IPS-15b (cell line): ENCODE results near the gene CSNK2A2.

Experiments used
- H3K27me3 ChIP-seq: one replicate; pipeline ENCODE4 v1.6.1; 2013; ENCODE audit warnings: low read length; ENCODE audit not compliant: control insufficient read depth, insufficient read depth
- H3K36me3 ChIP-seq: one replicate; pipeline ENCODE4 v1.6.1; 2013; ENCODE audit warnings: low read length; ENCODE audit not compliant: control insufficient read depth, insufficient read depth
- H3K4me1 ChIP-seq: one replicate; pipeline ENCODE4 v1.6.1; 2013; ENCODE audit warnings: mild to moderate bottlenecking, low read length; ENCODE audit not compliant: control insufficient read depth, insufficient read depth
- H3K4me3 ChIP-seq: one replicate; pipeline ENCODE4 v1.5.1; 2013; ENCODE audit warnings: low read depth, low read length
- H3K9ac ChIP-seq: one replicate; pipeline ENCODE4 v1.6.1; 2013; ENCODE audit warnings: low read depth, mild to moderate bottlenecking, low read length
- H3K9me3 ChIP-seq: one replicate; pipeline ENCODE4 v1.6.1; 2013; ENCODE audit warnings: mild to moderate bottlenecking, low read length; ENCODE audit not compliant: control insufficient read depth, insufficient read depth

CSNK2A2 gene

DNA sequence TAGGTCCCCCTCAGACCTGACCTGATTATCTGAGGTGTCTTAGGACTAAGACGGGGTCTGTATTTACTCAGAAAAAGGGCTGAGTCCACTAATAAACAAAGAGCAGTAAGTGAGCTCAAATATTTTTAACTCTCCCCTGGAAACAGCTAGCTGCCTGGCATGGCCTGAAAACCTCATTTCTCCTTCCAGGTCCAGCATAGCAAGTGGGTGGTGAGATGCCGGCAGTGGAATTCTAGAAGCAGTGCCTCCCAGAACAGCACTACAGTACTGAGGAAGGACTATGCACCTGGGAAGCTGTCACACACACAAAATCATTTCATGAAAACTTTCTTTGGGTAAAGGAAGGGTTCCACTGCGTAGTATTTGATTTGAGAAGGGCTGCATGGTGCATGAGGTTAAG, 39.2 kb downstream of the CSNK2A2 start:
- H3K4me3 ChIP-seq = no peak overlapping the region
- H3K27me3 ChIP-seq = no peaks in the 10 kb centered on the region
- H3K9ac ChIP-seq = no peak overlapping the region
- H3K4me1 ChIP-seq = no peaks in the 10 kb centered on the region
- H3K36me3 ChIP-seq = peaks cover 26% of the 10 kb centered on the region
- H3K9me3 ChIP-seq = no peaks in the 10 kb centered on the region

DNA sequence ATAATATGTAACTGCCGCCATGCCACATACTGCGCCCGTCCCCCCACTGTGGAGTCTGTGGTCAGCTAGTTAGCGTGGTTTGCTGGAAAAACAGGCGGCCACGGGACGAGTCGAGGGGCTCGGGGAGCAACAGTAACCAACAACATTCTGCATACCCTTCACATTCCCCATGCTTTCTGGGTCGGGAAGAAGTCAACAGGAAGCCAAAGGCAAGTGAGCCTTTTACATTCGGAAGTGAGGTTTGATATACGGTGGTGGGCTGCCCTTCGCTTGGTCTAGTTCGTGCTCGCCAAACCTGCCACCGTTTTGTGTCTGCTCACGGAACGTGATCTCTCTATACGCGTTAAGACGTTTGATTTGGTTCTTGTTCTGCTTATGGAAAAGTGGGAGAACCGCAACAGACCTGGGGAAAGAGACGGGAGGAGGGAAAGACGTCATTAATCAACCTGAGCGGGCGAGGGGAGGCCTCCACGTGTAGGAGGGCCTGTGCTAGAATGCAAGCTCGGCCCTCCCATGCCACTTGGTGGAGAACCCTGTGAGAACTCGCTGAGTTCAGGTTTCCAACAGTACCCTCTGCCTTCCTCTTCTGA, 39.9 kb downstream of the CSNK2A2 start:
- peaks cover 20% of the 10 kb centered on the region for H3K36me3 ChIP-seq
- H3K27me3 ChIP-seq = no peaks in the 10 kb centered on the region
- H3K4me1 ChIP-seq = no peaks in the 10 kb centered on the region
- H3K9ac ChIP-seq = no peak overlapping the region
- H3K4me3 ChIP-seq = no peak overlapping the region
- no peaks in the 10 kb centered on the region for H3K9me3 ChIP-seq

DNA sequence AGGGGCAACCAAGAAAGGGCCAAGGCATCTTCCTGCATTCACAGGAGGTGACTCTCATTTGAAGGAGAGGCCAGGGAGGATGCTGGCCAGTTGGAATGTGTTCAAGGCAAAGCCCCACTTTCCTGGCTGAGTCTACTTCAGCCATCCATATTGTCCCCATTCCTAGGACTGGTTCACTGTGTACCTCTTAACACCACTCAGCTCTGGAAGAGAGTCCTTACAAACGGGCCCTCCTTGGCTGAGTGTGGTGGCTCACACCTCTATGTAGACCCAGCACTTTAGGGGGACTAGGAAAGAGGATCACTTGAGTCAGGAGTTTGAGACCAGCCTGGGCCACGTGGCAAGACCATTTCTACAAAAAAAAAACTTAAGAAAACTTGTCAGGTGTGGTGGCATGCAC, 40.7 kb downstream of the CSNK2A2 start:
- peaks cover 12% of the 10 kb centered on the region for H3K36me3 ChIP-seq
- H3K9ac ChIP-seq = no peak overlapping the region
- H3K27me3 ChIP-seq = no peaks in the 10 kb centered on the region

DNA sequence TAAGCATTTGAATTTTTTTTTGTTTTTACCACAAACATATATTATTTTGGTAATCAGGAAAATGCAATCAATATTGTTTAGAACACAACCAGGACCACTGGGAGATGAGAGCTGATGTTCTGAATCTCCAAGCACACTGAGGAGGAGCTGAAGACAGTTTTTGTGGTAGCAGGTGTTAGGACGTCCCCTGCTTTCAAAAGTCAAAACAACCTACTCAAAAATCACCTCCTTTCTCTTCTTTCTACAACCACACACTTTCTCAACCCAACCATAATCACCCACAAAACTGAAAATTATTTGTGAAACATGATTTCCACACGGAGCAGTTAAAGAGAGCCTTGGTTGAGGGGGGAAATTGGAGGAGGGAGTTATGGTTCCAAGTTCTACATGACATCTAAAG, 42.1 kb downstream of the CSNK2A2 start:
- peaks cover 3% of the 10 kb centered on the region for H3K36me3 ChIP-seq
- H3K4me3 ChIP-seq = no peak overlapping the region
- H3K27me3 ChIP-seq = no peaks in the 10 kb centered on the region
- no peak overlapping the region for H3K9ac ChIP-seq
- no peaks in the 10 kb centered on the region for H3K4me1 ChIP-seq
- H3K9me3 ChIP-seq = no peaks in the 10 kb centered on the region

More for the DNA sequence above, 40.7 kb downstream of the CSNK2A2 start:
- Histone ChIP-seq H3K4me3 (no peak overlapping the region), H3K9me3 (no peaks in the 10 kb centered on the region), H3K4me1 (no peaks in the 10 kb centered on the region)

DNA sequence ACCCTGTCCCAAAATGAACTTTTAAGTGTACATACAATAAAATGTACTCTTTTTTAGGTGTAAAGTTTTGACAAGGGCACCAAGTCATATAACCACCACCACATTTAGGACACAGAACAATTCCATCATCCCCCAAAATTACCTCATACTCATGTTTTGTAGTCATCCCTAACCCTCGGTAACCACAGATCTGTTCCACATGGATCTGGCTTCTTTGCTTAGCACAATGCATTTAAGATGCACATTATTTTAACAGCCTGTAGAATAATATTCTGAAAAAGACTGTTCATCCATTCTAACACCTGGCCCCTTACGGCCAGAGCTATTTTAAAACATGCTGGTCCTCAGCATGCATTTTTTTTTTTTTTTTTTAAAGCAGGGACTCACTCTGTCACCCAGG, 43.6 kb downstream of the CSNK2A2 start:
- no peaks in the 10 kb centered on the region for H3K9me3 ChIP-seq
- H3K27me3 ChIP-seq = no peaks in the 10 kb centered on the region
- no peak overlapping the region for H3K4me3 ChIP-seq
- no peaks in the 10 kb centered on the region for H3K36me3 ChIP-seq
- no peaks in the 10 kb centered on the region for H3K4me1 ChIP-seq
- H3K9ac ChIP-seq = no peak overlapping the region

DNA sequence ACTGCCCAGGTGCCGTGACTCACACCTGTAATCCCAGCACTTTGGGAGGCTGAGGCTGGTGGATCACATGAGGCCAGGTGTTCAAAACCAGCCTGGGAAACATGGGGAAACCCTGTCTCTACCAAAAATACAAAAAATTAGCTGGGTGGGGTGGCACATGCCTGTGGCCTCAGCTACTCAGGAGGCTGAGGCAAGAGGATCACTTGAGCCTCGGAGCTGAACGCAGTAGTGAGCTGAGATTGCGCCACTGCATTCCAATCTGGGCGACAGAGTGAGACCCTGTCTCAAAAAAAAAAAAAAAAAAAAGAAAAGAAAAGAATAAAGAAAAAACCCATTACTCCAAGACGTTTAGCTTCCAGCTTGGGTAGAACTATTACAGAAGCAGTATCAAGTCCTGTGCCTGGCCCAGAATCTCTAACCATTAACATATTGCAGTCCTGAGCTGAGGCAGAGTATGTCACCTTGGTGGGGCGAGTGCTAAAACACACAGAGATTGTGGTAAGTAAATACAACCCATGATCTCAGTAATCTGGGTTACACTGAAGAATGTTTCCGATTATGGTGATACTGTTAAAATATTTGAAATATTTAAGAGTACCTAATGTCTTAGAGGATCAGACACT, 45.5 kb downstream of the CSNK2A2 start:
- Histone ChIP-seq H3K27me3 (no peaks in the 10 kb centered on the region), H3K9me3 (no peaks in the 10 kb centered on the region), H3K4me1 (no peaks in the 10 kb centered on the region)

DNA sequence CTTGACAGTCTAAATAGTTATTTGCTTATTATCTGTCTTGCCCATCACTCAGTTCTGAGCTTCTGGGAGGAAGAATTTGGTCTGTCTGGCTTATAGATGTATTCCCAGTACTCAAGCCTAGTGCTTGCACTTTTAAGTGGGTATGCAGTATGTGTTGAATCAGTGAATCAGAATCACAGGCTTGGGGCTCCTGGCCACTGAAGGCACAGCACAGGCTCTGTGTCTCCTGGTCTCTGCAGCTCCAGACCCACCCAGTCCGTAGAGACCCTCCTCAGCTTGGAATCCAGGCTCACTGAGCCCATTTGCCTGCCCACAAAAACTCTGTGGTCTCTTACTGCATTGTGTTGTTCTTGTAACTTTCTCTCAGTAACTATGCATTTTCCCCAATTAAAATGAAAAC, 49.4 kb downstream of the CSNK2A2 start:
- Histone ChIP-seq H3K36me3 (no peaks in the 10 kb centered on the region), H3K4me1 (no peaks in the 10 kb centered on the region), H3K27me3 (no peaks in the 10 kb centered on the region), H3K4me3 (no peak overlapping the region), H3K9ac (no peak overlapping the region), H3K9me3 (no peaks in the 10 kb centered on the region)

More for the DNA sequence above, 45.5 kb downstream of the CSNK2A2 start:
- Histone ChIP-seq H3K9ac (no peak overlapping the region), H3K4me3 (no peak overlapping the region), H3K36me3 (no peaks in the 10 kb centered on the region)

DNA sequence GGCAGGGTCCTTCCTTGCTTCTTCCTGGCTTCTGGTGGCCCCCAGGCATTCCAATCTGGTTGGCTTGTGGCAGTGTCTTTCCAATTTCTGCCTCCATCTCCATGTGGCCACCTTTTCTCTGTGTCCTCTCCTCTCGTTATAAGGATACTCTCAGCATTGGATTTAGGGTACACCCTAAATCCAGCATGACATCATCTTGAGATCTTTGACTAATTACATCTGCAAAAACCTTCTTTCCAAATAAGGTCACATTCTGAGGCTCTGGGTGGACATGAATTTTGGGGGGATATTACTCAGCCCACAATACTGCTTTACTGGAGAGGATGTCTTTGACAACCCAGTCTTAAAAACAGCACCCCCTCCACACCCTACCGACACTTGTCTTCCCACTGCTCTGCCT, 49.8 kb downstream of the CSNK2A2 start:
- Histone ChIP-seq H3K9me3 (no peaks in the 10 kb centered on the region), H3K9ac (no peak overlapping the region), H3K4me3 (no peak overlapping the region), H3K36me3 (no peaks in the 10 kb centered on the region), H3K4me1 (no peaks in the 10 kb centered on the region), H3K27me3 (no peaks in the 10 kb centered on the region)

DNA sequence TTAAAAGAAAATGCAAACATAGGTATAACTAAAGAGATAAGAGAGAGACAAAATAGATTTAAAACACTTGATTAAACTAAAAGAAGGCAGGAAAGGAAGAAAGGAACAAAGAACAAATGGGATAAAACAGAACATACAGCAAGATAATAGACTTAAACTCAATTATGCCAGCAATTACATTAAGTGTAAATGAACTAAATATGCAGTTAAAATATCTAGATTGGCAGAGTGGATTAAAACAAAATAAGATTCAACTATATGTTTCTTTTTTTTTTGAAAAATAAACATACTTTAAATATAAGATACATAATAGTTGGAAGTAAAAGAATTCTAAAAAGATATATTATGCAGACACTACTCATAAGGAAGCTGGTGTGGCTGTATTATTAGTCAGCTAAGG, 59.1 kb downstream of the CSNK2A2 start:
- Histone ChIP-seq H3K27me3 (no peaks in the 10 kb centered on the region), H3K36me3 (no peaks in the 10 kb centered on the region), H3K4me3 (no peak overlapping the region), H3K9ac (no peak overlapping the region), H3K4me1 (no peaks in the 10 kb centered on the region), H3K9me3 (no peaks in the 10 kb centered on the region)

DNA sequence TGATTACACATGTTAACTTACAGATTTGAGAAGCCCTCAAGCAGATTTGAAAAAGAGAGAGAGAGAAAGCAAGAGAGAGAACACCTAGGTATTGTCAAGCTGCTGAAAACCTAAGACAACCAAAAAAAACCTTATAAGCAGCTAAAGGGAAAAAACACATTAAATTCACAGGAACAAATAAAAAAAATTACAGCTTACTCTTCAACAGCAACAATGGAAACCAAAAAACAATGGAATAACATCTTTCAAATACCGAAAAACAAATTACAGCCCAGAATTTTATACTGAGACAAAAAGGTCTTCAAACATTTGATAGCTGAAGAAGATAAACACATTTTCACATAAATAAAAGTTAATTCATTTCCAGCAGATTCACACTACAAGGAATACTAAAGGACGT, 60.3 kb downstream of the CSNK2A2 start:
- H3K9ac ChIP-seq = no peak overlapping the region
- H3K4me1 ChIP-seq = no peaks in the 10 kb centered on the region
- no peak overlapping the region for H3K4me3 ChIP-seq
- no peaks in the 10 kb centered on the region for H3K36me3 ChIP-seq
- no peaks in the 10 kb centered on the region for H3K27me3 ChIP-seq
- no peaks in the 10 kb centered on the region for H3K9me3 ChIP-seq

DNA sequence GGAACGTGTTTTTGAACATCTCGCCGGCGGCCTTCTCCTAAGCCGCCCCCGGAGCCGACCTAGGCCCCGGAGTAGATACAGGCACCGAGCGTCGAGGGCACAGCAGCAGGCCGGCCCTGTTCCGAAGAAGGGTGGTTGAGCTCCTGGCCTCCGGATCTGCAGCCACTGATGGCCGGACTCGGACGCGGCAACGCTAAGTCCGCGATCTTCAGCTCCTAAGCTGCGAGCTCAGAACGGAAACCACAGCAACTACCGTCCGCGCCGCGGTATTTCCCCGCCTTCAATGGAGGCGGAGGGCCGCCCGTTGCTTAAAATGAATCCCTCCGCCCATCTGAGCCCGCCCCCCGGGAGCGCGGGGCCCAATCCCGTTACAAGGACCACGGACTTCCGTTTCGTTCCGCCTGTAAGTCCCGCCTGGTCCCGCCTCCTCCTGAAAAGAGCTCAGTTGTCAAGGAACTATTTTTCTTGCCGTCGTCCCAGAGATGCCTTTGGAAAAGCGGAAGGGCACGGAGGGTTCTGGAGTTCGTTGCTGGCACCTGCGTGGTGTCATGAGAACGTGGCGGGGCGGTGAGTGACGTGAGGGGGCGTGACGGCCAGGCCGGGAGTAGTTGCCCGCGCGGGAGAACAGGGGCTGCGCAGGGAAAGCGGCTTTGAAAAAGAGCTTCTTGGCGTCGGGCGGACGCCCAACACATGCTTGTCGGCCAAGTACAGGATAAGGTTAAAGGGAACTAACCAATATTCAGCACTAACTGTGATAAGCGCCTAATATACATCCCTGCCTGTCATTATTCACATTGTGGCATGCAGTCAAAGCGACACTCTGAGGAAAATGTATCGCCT, 68.6 kb downstream of the CSNK2A2 start, which contains the start of gene CFAP20:
Gene CFAP20, minus strand, starts transcription at position 285 of the 840 bp plus-strand sequence. Its CDS starts 266 bp downstream, at position 19.
- Histone ChIP-seq H3K27me3 (no peaks in the 10 kb centered on the region), H3K36me3 (no peaks in the 10 kb centered on the region), H3K4me1 (peaks cover 8% of the 10 kb centered on the region), H3K9ac (peak within 1 kb of the TSS; percentile 85), H3K4me3 (peak within 1 kb of the TSS; percentile 84), H3K9me3 (no peaks in the 10 kb centered on the region)

DNA sequence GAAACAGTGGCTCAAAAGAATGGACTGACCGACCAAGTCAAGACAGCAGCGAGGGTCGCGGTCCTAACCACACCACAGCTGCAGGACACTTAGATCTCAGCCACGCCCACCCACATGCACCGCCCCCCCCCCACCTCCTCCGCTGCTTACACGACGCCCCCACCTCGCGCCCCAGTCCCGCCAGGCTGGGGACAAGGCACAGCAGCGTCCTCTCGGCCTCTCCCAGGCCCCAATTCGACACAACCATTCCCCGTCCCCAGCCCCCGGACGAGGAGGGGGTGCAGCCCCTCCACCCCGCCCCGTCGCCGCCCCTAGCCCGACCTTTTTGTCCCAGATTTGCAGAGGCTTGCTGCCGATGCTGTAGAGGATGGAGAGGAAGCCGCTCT, 69.2 kb downstream of the CSNK2A2 start:
- H3K9me3 ChIP-seq = no peaks in the 10 kb centered on the region
- peak overlapping the region; percentile 84 for H3K4me3 ChIP-seq
- peak overlapping the region; percentile 85 for H3K9ac ChIP-seq

More for the DNA sequence above, 69.2 kb downstream of the CSNK2A2 start:
- H3K36me3 ChIP-seq = no peaks in the 10 kb centered on the region
- H3K4me1 ChIP-seq = peaks cover 8% of the 10 kb centered on the region
- no peaks in the 10 kb centered on the region for H3K27me3 ChIP-seq
